ENCODE results near the gene CYB5RL.
"Not testable (repeated sequence)": the region's sequence is repeated elsewhere in the genome, so short reads cannot be mapped to it uniquely, and the experiment has no call there.

Gene CYB5RL, protein sequence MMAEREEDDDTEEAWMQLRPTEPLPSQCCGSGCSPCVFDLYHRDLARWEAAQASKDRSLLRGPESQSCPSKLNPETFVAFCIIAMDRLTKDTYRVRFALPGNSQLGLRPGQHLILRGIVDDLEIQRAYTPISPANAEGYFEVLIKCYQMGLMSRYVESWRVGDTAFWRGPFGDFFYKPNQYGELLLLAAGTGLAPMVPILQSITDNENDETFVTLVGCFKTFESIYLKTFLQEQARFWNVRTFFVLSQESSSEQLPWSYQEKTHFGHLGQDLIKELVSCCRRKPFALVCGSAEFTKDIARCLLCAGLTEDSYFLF

DNA sequence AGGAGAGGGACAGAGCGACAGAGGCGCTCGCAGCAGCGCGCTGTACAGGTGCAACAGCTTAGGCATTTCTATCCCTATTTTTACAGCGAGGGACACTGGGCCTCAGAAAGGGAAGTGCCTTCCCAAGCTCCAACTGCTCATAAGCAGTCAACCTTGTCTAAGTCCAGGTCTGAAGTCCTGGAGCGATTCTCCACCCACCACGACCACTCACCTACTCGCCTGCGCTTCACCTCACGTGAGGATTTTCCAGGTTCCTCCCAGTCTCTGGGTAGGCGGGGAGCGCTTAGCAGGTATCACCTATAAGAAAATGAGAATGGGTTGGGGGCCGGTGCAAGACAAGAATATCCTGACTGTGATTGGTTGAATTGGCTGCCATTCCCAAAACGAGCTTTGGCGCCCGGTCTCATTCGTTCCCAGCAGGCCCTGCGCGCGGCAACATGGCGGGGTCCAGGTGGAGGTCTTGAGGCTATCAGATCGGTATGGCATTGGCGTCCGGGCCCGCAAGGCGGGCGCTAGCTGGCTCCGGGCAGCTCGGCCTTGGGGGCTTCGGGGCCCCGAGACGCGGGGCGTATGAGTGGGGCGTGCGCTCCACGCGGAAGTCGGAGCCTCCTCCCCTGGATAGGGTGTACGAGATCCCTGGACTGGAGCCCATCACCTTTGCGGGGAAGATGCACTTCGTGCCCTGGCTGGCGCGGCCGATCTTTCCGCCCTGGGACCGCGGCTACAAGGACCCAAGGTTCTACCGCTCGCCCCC, at the start of gene CYB5RL, which contains the start of gene MRPL37:
TSS of gene CYB5RL (minus strand) at position 266 of the 754 bp plus-strand sequence. CDS start 4,414 bp downstream, outside the sequence.
TSS of gene MRPL37 (plus strand) at position 403 of the 754 bp plus-strand sequence. CDS start at position 480, 77 bp downstream.
- peak; percentile 95 for DNase-seq

DNA sequence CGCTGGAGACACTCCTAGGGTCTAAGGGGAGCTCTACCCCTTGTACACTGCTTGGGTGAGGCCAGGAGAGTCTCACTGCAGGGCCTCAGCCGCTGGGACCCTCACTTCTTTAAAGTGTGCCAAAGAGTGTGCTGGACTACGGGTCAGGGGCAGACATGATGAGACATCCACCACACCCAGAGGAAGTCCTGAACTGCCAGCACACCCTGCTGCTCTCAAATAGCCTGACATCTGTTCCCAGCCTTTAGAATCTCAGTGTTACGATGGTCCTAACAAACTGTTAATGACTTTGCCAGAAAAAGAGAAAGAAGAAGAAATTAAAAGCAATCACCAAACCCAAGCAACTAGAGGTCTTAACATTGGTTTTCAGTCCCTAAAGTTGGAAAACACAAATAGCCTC, 49.1 kb upstream of the CYB5RL start:
- DNase-seq = no peak

DNA sequence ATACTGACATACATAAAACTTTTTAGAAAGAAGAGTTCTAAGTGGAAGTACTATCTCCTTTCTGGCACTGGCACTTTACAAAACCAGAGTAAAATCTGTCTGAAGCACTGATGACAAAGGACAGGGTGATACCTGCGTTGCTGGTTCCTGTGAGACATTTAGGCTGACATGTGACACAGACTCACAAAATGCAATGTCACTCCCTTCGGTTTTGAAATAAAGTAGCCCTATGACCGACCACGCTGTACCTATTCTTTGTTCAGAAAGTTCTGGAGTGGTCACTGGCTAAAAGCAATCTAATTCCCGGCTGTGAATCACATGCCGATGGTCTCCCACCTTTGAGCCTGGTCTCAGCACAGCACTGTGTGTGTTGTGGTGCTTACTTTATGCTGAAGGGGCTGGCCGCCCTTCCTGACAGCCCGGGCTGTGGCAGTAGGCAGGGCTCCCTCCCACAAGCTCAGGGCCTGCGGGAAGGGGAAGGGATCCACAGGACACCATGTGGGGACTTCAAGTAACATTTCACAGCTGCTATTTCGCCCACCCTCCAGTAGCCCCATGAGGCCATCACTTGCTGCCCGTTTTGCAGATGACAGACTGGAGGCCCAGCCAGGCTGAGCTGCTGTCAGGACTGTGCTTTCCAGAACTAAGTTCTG, 48.2 kb upstream of the CYB5RL start:
- no peak for DNase-seq

DNA sequence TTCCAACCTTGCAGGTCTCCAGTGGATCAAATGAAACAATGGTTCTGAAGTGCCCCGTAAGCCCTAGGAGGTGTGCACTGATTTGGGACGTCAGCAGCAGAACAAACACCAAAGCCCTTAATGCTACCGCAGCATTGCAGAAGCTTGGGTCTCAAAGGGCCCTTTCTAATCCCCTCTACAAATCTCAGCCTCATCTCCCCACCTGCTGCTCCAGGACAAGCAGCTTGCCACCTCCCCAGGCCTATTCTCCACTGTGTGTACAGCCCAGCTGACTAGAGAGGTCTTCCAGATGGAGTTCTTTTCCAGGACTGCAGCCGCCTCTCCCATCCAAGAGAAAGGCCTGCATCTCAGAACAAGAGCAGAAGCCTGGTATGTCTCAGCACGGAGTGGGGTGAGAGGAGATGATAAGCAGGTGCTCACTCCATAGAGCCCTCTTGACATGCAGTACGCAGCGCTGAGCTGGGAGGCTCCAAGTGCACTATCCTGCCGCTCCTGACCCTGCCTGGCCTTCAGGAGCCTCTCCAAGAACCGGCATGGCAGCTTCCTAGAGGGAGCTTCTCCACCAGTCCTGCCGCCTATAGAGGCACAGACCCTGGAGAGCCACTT, 46.4 kb upstream of the CYB5RL start:
- no peak for DNase-seq

DNA sequence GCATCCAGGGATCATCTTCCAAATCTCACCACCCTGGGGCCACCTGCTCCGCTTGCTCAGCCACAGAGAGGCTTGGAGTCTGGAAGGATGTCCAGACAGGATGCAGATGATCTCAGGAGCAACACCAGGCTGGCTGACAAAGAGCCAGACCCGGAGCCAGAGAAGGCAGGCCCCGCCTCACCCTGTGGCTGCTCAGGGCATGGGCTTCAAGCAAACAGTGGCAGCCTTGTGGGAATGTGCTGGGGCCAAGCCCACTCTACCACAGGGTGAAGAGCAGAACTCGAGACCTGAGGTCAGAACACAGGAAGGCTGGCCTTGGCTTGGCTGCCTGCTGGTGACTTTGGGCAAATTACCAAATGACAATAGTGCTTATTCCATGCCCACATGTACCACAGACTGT, 45.7 kb upstream of the CYB5RL start:
- no peak for DNase-seq

DNA sequence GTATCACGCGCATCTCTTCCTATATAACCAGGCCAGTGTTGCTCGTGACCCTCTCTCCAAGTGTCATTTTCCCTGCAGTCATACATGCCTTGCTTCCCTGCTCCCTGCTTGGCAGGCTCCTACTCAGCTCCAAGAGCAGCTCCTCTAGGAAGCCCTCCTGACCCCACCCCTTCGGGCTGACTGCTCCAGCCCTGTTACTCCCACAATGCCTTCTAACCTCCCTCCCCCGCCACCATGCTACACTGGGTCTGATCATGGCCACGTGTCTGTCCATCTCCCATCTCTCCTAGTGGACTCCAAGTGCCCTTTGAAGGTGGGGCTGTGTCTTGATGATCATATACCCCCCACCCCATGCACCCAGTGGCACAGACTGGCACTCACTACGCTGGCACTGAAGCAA, 44.8 kb upstream of the CYB5RL start:
- no peak for DNase-seq

DNA sequence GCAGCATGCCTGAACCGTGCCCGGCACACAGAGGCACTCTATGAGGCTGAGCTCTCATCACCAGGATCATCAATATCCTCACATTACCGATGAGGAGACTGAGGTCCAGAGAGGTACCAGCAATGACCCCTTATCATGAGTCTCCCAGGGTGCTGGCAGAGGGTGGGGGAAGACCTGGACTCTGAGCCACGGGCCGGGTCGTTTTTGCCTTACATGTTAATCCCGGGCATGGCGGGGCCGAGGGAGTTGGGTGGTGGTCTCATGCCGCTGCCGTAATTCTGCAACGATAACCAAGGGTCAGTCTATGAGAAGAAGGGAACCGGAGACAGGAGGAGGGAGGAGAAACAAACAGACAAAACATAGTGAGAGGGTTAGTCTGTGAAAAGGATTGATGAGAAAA, 43.2 kb upstream of the CYB5RL start:
- no peak for DNase-seq

DNA sequence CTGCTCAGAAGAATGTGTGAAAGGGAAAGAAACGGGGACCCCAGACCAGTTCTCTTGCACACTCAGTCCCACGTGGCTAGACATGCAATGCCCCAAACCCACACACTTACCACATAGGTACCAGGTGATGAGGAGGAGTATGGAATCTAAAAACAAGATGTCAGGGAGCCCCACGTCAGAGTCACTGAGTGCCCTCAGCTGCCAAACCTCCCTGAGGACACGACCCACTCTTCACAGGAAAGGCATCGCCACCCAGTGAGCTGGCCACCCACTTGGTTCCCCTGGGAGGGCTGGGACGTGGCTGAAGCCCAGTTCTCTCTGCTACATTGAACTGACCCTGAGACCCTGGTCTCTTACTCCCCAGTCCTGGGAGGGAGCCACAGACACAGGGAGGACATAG, 41.5 kb upstream of the CYB5RL start:
- DNase-seq = no peak

DNA sequence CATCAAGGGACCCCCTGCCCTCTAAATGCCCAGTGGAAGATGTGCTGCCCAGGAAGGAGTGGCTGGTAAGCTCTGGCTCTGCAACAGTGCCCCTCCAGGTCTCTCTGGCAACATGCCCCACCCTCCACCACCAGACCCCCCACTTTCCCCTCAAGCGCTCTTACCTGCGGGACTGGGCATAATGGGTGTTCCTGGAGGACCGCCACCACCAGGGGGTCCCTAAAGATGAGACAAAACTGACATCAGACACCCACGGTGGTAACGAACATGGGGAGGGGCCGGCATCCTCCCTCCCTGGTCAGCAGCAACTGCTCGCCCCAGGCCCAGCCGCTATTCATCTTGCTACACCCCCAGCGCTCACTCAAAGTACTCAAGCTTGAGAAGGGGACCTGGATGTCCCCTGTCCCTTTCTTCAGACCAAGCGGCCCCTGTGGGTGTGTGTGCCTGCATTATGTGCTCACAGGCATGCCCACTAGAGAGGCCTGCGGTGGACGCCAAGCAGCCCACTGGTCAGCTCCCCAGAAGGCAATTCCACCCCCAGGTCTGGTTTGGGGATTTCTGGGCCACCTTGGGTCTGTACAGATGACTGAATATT, 41.0 kb upstream of the CYB5RL start:
- no peak for DNase-seq

DNA sequence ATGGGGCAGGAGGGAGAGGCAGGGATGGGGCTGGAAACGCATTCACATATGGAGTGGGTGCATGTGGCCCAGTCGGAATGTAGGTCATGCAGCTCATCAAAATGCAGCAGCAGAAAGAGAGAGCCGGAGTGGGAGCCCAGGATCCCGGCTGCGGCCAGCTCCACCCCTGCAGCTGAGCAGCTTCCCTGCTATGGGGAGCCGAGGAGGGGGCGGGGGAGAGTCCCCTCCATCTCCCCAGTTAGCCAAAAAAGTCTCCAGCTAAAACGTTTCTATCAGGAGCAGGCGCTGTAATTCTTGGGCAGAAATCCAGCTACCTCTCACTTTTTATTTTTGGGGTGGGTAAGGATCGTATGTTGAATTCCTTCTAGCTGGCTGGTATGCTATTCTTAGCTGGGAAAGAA, 39.8 kb upstream of the CYB5RL start:
- DNase-seq = no peak

DNA sequence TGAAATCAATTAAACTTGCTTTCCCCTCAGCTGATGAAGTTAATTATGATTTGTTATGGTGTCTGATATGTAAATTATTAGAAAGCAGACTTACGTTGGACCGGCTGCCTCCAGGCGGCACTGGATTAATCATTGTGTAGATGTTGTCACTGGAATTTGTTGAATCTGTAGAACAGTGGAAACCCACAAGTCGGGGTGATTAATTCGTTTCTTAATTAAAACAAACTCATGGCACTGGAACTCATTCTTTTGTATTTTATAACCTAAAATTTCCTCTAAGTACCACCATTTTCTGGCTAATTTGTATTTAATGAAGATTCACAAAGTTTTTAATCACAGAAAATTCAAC, 39.2 kb upstream of the CYB5RL start:
- DNase-seq = no peak

DNA sequence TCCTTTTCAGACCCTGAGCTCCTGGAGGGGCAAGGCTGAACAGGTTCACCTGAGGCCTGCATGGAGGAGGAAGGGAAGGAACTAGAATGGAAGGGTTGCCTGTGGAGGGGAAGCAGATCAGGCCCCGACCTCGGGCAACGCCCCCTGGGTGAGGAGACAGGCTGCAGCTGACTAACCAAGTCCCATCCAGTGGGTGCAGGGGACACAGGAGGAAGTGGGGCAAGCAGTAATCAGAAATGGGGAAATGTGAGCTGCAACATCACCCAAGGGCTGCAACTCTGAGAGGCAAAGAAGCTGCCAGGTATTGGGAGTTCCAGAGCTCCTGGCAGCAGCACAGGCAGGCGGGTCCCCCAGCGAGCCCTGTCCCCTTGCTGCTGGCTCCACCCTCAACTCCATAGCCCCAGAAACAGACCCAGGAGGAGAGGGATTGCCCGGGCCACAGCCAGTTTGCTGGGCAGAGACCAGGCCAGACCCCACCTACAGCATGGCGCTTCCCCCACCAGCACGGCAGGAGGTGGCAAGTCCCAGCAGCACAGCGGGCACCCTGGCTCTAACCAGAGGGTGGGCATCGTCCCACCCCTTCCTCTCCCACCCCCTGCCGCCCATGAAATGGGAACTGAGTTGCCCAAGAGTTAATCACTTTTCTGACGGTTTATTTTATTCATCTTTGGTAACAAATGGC, 38.7 kb upstream of the CYB5RL start:
- no peak for DNase-seq

DNA sequence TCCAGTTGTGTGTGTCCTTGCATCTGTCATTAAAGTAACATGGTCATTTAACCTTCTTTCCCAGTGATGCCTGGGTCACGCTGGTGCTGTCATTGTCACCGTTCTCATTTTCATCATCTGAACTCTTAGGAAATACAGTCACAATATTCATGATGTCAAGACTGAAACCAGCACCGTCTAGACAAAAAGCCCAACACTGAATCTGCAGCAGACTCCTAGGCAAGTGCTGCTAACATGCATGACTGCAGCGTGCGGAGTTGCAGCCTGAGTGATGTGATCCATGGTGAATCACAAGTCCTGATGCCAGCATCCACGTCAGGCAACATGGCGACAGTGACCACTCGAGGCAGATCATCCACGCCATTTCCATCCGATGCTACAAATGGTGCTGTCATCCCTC, 37.8 kb upstream of the CYB5RL start:
- no peak for DNase-seq

DNA sequence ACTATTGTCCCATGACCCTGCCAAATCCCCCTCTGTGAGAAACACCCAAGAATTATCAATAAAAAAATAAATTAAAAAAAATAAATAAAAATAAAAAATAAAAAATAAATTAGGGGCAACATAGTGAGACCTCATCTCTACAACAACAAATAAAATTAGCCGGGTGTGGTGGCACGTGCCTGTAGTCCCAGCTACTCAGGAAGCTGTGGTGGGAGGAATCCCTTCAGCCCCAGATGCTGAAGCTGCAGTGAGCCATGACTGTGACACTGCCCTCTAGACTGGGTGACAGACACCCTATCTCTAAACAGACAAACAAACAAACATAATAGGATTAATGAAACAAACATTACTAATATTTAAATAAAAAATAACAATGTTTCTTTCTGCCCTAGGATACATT, 34.5 kb upstream of the CYB5RL start:
- DNase-seq = no peak

DNA sequence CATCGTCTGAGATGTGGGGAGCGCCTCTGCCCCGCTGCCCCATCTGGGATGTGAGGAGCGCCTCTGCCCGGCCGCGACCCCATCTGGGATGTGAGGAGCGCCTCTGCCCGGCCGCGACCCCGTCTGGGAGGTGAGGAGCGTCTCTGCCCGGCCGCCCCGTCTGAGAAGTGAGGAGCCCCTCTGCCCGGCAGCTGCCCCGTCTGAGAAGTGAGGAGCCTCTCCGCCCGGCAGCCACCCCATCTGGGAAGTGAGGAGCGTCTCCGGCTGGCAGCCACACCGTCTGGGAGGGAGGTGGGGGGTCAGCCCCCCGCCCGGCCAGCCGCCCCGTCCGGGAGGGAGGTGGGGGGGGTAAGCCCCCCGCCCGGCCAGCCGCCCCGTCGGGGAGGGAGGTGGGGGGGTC, 33.4 kb upstream of the CYB5RL start:
- DNase-seq = not testable (repeated sequence)

DNA sequence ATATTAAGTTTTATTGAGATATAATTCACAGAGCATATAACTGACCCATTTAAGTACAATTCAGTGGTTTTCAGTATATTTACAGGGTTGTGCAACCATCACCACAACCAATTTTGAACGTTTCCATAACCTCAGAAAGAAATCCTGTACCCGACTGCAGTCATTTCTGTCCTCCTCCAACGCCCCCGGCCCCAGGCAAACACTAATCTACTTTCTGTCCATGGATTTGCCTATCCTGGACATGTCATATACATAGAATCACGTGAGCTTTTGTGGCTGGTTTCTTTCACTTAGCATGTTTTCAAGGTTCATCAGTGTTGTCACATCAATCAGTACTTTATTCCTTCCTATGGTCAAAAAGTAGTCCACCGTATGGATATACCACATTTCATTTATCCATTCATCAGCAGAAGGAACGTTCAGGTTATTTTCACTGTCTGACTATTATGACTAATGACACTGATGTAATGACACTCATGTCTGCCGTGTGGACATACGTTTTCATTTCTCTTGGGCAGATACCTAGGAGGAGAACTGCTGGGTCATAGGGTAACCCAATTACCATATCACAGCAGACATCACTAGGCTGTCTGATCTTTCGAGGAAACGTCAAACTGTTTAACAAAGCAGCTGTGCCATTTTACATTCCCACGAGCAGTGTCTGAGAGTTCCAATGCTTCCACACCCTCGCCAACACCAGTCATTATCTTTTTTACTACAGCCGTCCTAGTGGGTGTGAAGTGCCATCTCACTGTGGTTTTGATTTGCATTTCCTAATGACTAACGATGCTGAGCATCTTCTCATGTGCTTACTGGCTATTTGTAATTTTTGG, 30.9 kb upstream of the CYB5RL start:
- no peak for DNase-seq

DNA sequence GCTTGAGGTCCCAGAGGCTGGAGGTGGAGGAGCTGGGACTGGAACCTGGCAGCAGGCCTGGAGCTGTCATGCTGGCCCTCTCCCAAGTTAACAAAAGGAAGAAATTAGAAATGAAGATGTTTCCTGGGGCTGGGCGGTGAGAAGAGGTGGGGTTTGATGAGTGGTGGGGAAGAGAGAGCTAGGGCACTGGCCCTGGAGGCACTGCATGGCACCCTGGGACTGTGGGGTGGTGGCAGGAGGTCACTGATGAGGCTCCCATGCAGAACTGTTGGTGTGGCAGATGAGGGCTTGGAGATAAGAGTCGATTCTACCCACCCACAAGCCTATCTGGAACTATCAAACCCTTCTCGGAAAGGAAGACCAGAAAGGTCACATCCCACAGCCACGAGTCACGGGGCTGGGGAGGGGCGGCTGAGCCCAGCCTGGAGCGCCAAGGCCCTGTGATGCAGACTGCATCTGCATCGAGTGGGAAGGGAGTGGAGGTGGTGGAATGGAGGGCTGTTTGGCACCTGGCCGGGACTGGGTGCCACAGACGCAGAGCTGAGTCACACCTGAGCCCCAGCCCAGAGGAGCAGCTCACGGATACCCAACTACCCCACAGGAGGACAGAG, 29.6 kb upstream of the CYB5RL start:
- DNase-seq = no peak

DNA sequence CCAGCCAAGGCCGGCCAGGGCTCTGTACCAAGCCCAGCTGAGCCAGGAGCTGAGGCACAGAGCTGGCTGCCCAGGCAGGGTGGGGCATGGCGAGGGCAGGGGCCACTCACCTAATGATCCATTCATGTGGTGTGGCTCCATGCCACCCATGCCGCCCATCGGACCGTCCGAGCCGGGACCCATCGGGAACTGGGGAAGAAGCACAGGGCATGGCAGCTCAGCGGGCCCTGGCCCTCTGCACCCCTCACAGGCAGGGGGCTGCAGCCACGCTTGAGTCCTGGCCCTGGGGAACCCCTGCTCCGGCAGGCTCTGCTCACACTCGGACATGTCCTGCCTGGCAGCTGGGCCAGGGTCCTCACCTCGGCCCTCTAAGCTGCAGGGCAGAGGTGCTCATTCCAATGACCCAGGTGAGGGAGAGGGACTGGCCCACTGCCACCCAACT, 28.8 kb upstream of the CYB5RL start:
- no peak for DNase-seq

DNA sequence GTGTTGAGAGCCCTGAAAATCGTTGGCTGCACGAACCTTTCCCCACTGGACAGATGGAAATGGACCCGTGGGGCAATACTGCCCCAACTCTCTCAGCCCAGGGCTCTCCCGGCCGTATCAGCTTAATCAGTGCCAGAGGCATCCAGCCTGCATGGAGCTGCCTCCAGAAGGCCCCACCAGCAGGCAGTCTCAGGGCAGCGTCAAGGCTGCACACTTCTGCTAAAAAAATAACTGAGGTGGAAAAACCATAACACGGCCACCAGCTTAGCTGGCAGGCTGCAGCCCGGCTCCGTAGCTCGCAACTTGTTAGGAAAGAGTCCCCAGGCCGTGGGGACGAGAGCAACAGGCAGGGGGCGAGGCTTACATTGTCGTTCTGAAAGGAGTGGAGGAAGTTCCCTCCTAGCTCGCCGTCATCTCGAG, 28.1 kb upstream of the CYB5RL start:
- DNase-seq = no peak

DNA sequence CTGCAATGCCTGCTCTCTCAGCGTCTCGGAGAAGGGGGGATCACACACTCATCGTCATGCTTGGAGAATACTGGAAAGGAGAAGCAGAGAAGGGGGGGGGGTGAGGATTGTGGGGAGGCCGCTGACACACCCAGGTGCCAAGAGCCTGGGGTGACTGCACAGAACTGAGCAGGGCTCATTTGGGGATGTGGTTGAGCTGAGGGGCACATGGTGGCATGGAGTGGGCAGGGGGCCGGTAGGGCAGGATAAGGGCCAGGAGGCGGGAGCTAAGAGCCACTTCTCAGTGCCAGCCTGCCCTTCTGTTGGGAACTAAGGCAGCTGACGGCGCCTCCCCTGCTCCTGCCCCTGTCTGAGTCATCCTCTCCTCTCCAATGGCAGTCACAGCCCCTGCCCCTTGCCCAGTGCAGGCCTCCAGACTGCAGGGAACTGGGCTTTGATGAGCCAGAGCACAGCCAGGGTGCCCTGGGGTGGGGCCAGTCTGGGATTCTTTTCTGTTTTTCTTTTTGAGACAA, 27.3 kb upstream of the CYB5RL start:
- DNase-seq = no peak
